AG09319 (cell line): Measurements from ENCODE around the gene MLLT6.

ENCODE experiments used
- DNase-seq: peaks from one replicate; pipeline ENCODE4 v3.0.0-alpha.2; 2010; ENCODE audit warnings: low read depth; ENCODE audit errors: extremely low read depth
- CTCF ChIP-seq: IDR thresholded peaks from 2 replicates; pipeline ENCODE4 v1.5.1; 2011; ENCODE audit warnings: low read depth, mild to moderate bottlenecking, inconsistent platforms, low read length, moderate library complexity

MLLT6 gene

GRCh38 chr17:38735161-38735997, 30.3 kb downstream of the MLLT6 start:
- TF ChIP-seq CTCF, result peak; percentile 91
- no peak for DNase-seq

- no peak for TF ChIP-seq CTCF
- no peak for DNase-seq
Observed at GRCh38 chr17:38738007-38738662, 33.1 kb downstream of the MLLT6 start.

DNA sequence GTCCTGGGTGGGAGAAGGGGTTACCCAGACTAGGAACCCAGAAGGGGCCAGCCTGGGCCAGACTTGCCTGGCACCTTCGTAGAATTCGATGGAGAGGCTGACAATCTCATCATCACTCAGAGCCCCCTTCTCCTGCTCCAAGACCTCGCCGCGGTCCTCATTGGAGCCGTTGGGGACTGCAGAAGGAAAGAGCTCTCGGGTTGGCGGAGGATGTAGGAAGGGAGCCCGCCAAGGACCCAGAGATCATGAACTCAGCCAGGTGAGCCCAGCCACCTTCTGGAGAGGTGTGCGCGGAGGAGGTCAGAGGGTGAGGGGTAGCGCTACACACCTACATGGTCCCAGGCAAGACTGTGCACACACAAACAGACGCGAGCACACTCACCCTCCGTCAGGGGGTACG, 33.6 kb downstream of the MLLT6 start:
- TF ChIP-seq CTCF, result no peak
- no peak for DNase-seq

DNA sequence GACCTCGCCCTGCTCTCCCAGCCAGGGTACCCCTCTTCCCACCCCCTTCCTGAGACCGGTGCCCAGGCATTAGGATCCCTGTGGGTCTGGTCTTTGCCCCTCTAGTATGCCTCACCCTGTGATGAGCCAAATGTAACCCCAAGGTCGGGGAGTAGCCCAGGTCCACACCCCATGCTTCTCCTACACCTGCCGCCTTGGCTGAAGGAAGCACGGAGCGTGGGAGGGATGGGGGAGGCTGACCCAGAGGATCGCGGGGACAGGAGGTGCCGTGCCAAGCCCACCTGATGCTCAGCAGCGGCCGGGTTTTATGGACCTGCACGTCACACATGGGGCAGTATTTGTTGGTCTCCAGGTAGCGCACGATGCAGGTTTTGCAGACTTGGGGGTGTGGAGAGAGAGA, 34.2 kb downstream of the MLLT6 start:
- no peak for TF ChIP-seq CTCF

GRCh38 chr17:38740044-38740443, 35.0 kb downstream of the MLLT6 start:
- no peak for DNase-seq
- no peak for TF ChIP-seq CTCF

More for the DNA sequence above, 34.2 kb downstream of the MLLT6 start:
- DNase-seq, result no peak

DNA sequence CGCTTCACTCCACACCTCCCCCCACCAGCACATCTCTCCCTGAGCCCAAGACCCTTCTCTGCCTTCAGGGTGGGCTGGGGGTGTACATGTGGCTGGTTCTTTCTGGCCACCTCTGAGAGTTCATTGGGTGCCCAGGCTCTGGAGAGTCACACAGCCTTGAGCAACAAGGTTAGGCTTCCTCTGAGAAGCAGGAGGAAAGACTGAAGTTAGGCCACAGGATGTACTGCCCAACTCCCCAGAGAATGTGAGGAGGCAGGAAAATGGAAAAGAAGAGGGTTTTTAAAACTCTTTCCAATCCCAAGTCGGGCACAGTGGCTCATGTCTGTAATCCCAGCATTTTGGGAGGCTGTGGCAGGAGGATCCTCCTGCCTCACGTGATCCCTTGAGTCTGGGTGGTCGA, 35.7 kb downstream of the MLLT6 start:
- no peak for TF ChIP-seq CTCF
- no peak for DNase-seq

DNA sequence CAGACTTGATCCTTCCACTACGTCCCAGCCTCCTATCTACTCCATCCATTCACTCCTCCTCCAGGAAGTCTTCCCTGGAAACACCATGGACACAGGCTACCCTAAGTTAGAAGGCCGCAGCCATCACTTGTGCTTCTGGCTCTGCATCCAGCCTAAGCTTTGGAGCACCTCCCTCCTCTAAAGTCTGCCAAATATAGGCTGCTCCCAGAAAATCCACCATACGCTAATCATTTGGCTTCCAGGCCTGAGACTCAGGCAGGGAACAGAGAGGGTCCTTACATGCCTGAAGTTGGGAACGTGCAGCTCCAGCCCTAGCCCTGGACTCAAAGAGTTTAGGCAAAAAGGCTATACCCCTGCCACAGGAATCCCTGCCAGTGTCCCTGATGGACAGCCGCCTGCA, 36.4 kb downstream of the MLLT6 start:
- TF ChIP-seq CTCF, result no peak
- no peak for DNase-seq
